SK-N-SH (cell line): ENCODE measurements around the gene SMPD3.

Experiments
- CTCF ChIP-seq: fragments of 200-600 bp; sonication (generic); IDR thresholded peaks from 2 replicates; pipeline ENCODE4 v1.6.1; 2017; ENCODE audit warnings: antibody characterized with exemption, mild to moderate bottlenecking, moderate library complexity
- REST ChIP-seq: IDR thresholded peaks from 2 replicates; pipeline ENCODE4 v1.6.1; 2012; ENCODE audit warnings: mild to moderate bottlenecking, low read depth, low read length, moderate library complexity
- USF1 ChIP-seq: IDR thresholded peaks from 2 replicates; pipeline ENCODE4 v1.4.0; 2012; ENCODE audit warnings: low read depth, borderline replicate concordance

GRCh38 chr16:68429076-68429854 is 19.0 kb downstream of the SMPD3 start:
- no peak for TF ChIP-seq REST
- no peak for TF ChIP-seq CTCF
- no peak for TF ChIP-seq USF1
